ENCODE results near the gene HBM. TPM values are rescaled to one million over a fixed set of nuclear protein-coding genes. Genes with fewer than 3 reads are reported as not detected.
A peak's percentile ranks its signal among the peaks of the same experiment; 100 is the strongest.

The HBM gene
- polyA plus RNA-seq, 1 of the 3 experiments (the other 2 are of a cell fraction), result not detected

DNA sequence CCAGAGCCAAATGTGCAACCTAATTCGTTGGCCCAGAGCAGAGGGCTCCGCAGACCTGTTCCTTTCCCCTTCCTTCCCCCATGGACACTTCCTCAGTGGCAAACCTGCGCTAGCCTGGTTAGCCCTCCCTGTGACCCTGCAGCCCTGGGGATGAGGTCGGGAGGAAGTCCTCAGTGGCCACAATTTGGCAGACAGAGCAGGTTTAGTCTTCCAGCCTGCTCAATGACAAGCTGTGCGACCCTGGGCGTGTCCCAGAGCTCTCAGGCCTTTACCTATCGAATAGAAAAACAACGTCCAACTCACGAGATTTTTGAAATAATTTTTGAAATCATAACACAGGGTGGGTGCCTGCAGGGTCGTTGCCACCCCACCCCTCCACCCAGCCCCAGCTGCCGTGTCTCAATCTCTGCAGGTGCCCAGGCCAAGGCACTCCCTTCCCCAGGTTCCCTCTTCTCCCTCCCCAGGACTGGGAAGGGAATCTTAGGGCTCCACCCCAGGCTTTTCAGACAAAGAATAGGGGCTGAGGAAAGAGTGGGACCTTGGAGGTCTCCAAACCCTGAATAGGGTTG, 1.4 kb downstream of the HBM start:
- Histone ChIP-seq H2AFZ (ENCODE audit: low read depth) (no peak overlapping the region), H3K79me2 (ENCODE audit: insufficient read depth) (no peaks in the 10 kb centered on the region), H4K20me1 (ENCODE audit: insufficient read depth) (peaks cover 4% of the 10 kb centered on the region; the same call in 1 of the 2 replicates), H3K9me3 (no peaks in the 10 kb centered on the region), H3K4me1 (ENCODE audit: control insufficient read depth in 1 of 2, insufficient read depth in 2 of 2, low read depth in 1 of 2, low read length in 1 of 2) (peaks cover 0 to 13% of the 10 kb centered on the region in 2 experiments; a peak in 1 of 4 replicates), H3K4me2 (no peak overlapping the region), H3K27me3 (ENCODE audit: insufficient read depth) (peaks cover 28% of the 10 kb centered on the region), H3F3A (replicated peaks; ENCODE audit: insufficient read depth) (no peaks in the 10 kb centered on the region), H3K27ac (ENCODE audit: low read depth in 2 of 2, low read length in 1 of 2) (no peak overlapping the region), H3K9me2 (no peaks in the 10 kb centered on the region), H3K4me3 (ENCODE audit: low read depth in 2 of 2, low read length in 1 of 2) (no peak overlapping the region), H3K36me3 (replicated peaks in 1 of 2; ENCODE audit: control insufficient read depth in 1 of 2, insufficient read depth in 2 of 2, low read length in 1 of 2) (no peaks in the 10 kb centered on the region), H3K9ac (no peak overlapping the region)
- CTCF ChIA-PET, result interaction anchor here (2.5 to 2.8 kb wide), 3 partner anchors 13 to 60 kb away, joined by 16 to 28 read pairs (median 18); partner anchors contain the start of gene HBQ1
- TF ChIP-seq POLR2AphosphoS5 (IDR thresholded peaks at IDR 0.05; ENCODE audit: low read depth, low read length), result no peak
- TF ChIP-seq SMC3 (IDR thresholded peaks at IDR 0.05; ENCODE audit: low read depth, low read length), result no peak
- TF ChIP-seq FOSL2 (IDR thresholded peaks at IDR 0.05; ENCODE audit: borderline replicate concordance, low read depth), result no peak
- TF ChIP-seq GATA2 (CRISPR knock-in tag; IDR thresholded peaks at IDR 0.05), result no peak
- TF ChIP-seq ELF1 (IDR thresholded peaks at IDR 0.05), result no peak
- DNase-seq, result no peak
- 54% methylated on average over 8 of the region's 11 CpGs for WGBS (ENCODE audit: low lambda C conversion rate)
- POLR2A ChIA-PET, result no interaction called here

- 70% methylated on average over 6 of the region's 6 CpGs for WGBS (ENCODE audit: low lambda C conversion rate)
- H3K27me3 ChIP-seq (ENCODE audit: insufficient read depth), result peaks cover 28% of the 10 kb centered on the region
Measured at GRCh38 chr16:168424-168823, 2.6 kb downstream of the HBM start.

GRCh38 chr16:169014-169413, 3.2 kb downstream of the HBM start:
- H3K27me3 ChIP-seq (ENCODE audit: insufficient read depth), result peaks cover 28% of the 10 kb centered on the region
- 28% methylated on average over 3 of the region's 3 CpGs for WGBS (ENCODE audit: low lambda C conversion rate)
- no peak overlapping the region for H3K4me2 ChIP-seq
- POLR2A ChIA-PET, result no interaction called here
- H3K9ac ChIP-seq, result no peak overlapping the region
- TF ChIP-seq SMC3 (IDR thresholded peaks at IDR 0.05; ENCODE audit: low read depth, low read length) (no peak), FOXM1 (IDR thresholded peaks at IDR 0.05; ENCODE audit: low read depth) (no peak), FOSL2 (IDR thresholded peaks at IDR 0.05; ENCODE audit: borderline replicate concordance, low read depth) (no peak), GABPA (IDR thresholded peaks at IDR 0.05; ENCODE audit: low read depth) (no peak), JUND (IDR thresholded peaks at IDR 0.05) (no peak), RXRA (IDR thresholded peaks at IDR 0.05; ENCODE audit: borderline replicate concordance, low read depth) (no peak), EP300 (IDR thresholded peaks at IDR 0.05; ENCODE audit: borderline replicate concordance in 1 of 2, low read depth in 1 of 2, low read length in 1 of 2) (no peak), SIN3A (IDR thresholded peaks at IDR 0.05; ENCODE audit: borderline replicate concordance, low read depth, low read length) (no peak), ELF1 (IDR thresholded peaks at IDR 0.05) (no peak), RCOR1 (IDR thresholded peaks at IDR 0.05; ENCODE audit: low read length) (no peak), POLR2AphosphoS5 (IDR thresholded peaks at IDR 0.05; ENCODE audit: low read depth, low read length) (no peak), TEAD4 (IDR thresholded peaks at IDR 0.05; ENCODE audit: borderline replicate concordance, insufficient read depth) (no peak), MEF2A (IDR thresholded peaks at IDR 0.05; ENCODE audit: borderline replicate concordance, low read depth) (no peak)
- TF ChIP-seq, protein P1, sequence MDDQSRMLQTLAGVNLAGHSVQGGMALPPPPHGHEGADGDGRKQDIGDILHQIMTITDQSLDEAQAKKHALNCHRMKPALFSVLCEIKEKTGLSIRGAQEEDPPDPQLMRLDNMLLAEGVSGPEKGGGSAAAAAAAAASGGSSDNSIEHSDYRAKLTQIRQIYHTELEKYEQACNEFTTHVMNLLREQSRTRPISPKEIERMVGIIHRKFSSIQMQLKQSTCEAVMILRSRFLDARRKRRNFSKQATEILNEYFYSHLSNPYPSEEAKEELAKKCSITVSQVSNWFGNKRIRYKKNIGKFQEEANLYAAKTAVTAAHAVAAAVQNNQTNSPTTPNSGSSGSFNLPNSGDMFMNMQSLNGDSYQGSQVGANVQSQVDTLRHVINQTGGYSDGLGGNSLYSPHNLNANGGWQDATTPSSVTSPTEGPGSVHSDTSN (IDR thresholded peaks at IDR 0.05), result no peak
- H3F3A ChIP-seq (replicated peaks; ENCODE audit: insufficient read depth), result no peaks in the 10 kb centered on the region
- H3K4me3 ChIP-seq (ENCODE audit: low read depth in 2 of 2, low read length in 1 of 2), result no peak overlapping the region
- no peak for DNase-seq
- peaks cover 4% of the 10 kb centered on the region; the same call in 1 of the 2 replicates for H4K20me1 ChIP-seq (ENCODE audit: insufficient read depth)
- H3K4me1 ChIP-seq (ENCODE audit: control insufficient read depth in 1 of 2, insufficient read depth in 2 of 2, low read depth in 1 of 2, low read length in 1 of 2), result peaks cover 0 to 13% of the 10 kb centered on the region in 2 experiments; a peak in 1 of 4 replicates
- H3K9me3 ChIP-seq, result no peaks in the 10 kb centered on the region
- no peak overlapping the region for H3K27ac ChIP-seq (ENCODE audit: low read depth in 2 of 2, low read length in 1 of 2)
- CTCF ChIA-PET, result interaction anchor here (1.6 to 2.7 kb wide), 5 partner anchors 11 to 104 kb away, joined by 4 to 28 read pairs (median 7); partner anchors contain the start of gene HBQ1
- H2AFZ ChIP-seq (ENCODE audit: low read depth), result no peak overlapping the region
- no peaks in the 10 kb centered on the region for H3K9me2 ChIP-seq
- H3K36me3 ChIP-seq (replicated peaks in 1 of 2; ENCODE audit: control insufficient read depth in 1 of 2, insufficient read depth in 2 of 2, low read length in 1 of 2), result no peaks in the 10 kb centered on the region
- no peaks in the 10 kb centered on the region for H3K79me2 ChIP-seq (ENCODE audit: insufficient read depth)

More at GRCh38 chr16:168424-168823, 2.6 kb downstream of the HBM start:
- ChIA-PET POLR2A (no interaction called here), CTCF (interaction anchor here (1.6 to 2.7 kb wide), 5 partner anchors 11 to 103 kb away, joined by 4 to 28 read pairs (median 7); partner anchors contain the start of gene HBQ1)
- Histone ChIP-seq H3K4me3 (ENCODE audit: low read depth in 2 of 2, low read length in 1 of 2) (no peak overlapping the region), H3K79me2 (ENCODE audit: insufficient read depth) (no peaks in the 10 kb centered on the region), H2AFZ (ENCODE audit: low read depth) (no peak overlapping the region), H3K9ac (no peak overlapping the region), H3K9me2 (no peaks in the 10 kb centered on the region), H3K27ac (ENCODE audit: low read depth in 2 of 2, low read length in 1 of 2) (no peak overlapping the region), H3K4me2 (no peak overlapping the region), H3K36me3 (replicated peaks in 1 of 2; ENCODE audit: control insufficient read depth in 1 of 2, insufficient read depth in 2 of 2, low read length in 1 of 2) (no peaks in the 10 kb centered on the region), H3K4me1 (ENCODE audit: control insufficient read depth in 1 of 2, insufficient read depth in 2 of 2, low read depth in 1 of 2, low read length in 1 of 2) (peaks cover 0 to 13% of the 10 kb centered on the region in 2 experiments; a peak in 1 of 4 replicates), H3F3A (replicated peaks; ENCODE audit: insufficient read depth) (no peaks in the 10 kb centered on the region), H3K9me3 (no peaks in the 10 kb centered on the region), H4K20me1 (ENCODE audit: insufficient read depth) (peaks cover 4% of the 10 kb centered on the region; the same call in 1 of the 2 replicates)
- TF ChIP-seq FOXM1 (IDR thresholded peaks at IDR 0.05; ENCODE audit: low read depth), result no peak
- no peak for TF ChIP-seq USF2 (IDR thresholded peaks at IDR 0.05; ENCODE audit: borderline replicate concordance, low read depth, low read length)
- no peak for TF ChIP-seq NFIC (IDR thresholded peaks at IDR 0.05; ENCODE audit: borderline replicate concordance)
- TF ChIP-seq GATA2 (CRISPR knock-in tag; IDR thresholded peaks at IDR 0.05), result no peak
- no peak for TF ChIP-seq ELF1 (IDR thresholded peaks at IDR 0.05)
- TF ChIP-seq YY1 (IDR thresholded peaks at IDR 0.05; ENCODE audit: low read depth), result no peak
- peak; percentile 57 for DNase-seq

Data from SK-N-SH (cell line).